Smooth muscle cell (in vitro differentiated cells): ENCODE measurements around the gene DUSP5. TPM values are rescaled to one million over a fixed set of nuclear protein-coding genes. Genes with fewer than 3 reads are reported as not detected.
"Not testable (repeated sequence)": the region's sequence is repeated elsewhere in the genome, so short reads cannot be mapped to it uniquely, and the experiment has no call there.

ENCODE experiments used
- DNase-seq: peaks from one replicate; lab custom pipeline; 2025; ENCODE audit not compliant: unreplicated experiment; lab: John Stamatoyannopoulos, UW
- H2AFZ ChIP-seq: fragments of 200-600 bp; sonication (generic); 2 replicates; pipeline ENCODE4 v1.6.0; 2016; ENCODE audit warnings: antibody characterized with exemption, low read depth, mild to moderate bottlenecking
- H3F3A ChIP-seq: fragments of 200-600 bp; sonication (generic); 2 replicates; pipeline ENCODE4 v1.6.0; 2017; ENCODE audit warnings: antibody characterized with exemption, low read depth
- H3K27ac ChIP-seq: fragments of 200-600 bp; sonication (generic); 2 replicates; pipeline ENCODE4 v1.5.1; 2016; ENCODE audit warnings: low read depth, mild to moderate bottlenecking
- H3K27me3 ChIP-seq: fragments of 200-600 bp; sonication (generic); 2 replicates; pipeline ENCODE4 v1.6.1; 2016; ENCODE audit warnings: low read depth, mild to moderate bottlenecking
- H3K36me3 ChIP-seq: fragments of 200-600 bp; sonication (generic); 2 replicates; pipeline ENCODE4 v1.5.1; 2016; ENCODE audit warnings: low read depth
- H3K4me1 ChIP-seq: fragments of 200-600 bp; sonication (generic); 2 replicates; pipeline ENCODE4 v1.5.1; 2016; ENCODE audit warnings: low read depth
- H3K4me2 ChIP-seq: fragments of 200-600 bp; sonication (generic); 2 replicates; pipeline ENCODE4 v1.6.0; 2016; ENCODE audit warnings: mild to moderate bottlenecking
- H3K4me3 ChIP-seq: fragments of 200-600 bp; sonication (generic); 2 replicates; pipeline ENCODE4 v1.5.1; 2016; ENCODE audit warnings: mild to moderate bottlenecking
- H3K79me2 ChIP-seq: fragments of 200-600 bp; sonication (generic); 2 replicates; pipeline ENCODE4 v1.6.0; 2016; ENCODE audit warnings: low read depth, mild to moderate bottlenecking
- H3K9ac ChIP-seq: fragments of 200-600 bp; sonication (generic); 2 replicates; pipeline ENCODE4 v1.6.0; 2016; ENCODE audit warnings: low read depth
- H3K9me3 ChIP-seq: fragments of 200-600 bp; sonication (generic); replicated peaks from 2 replicates; pipeline ENCODE4 v1.5.1; 2016; ENCODE audit warnings: low read depth
- H4K20me1 ChIP-seq: fragments of 200-600 bp; sonication (generic); 2 replicates; pipeline ENCODE4 v1.6.0; 2016; ENCODE audit warnings: low read depth
- WGBS: methylation state at CpG from one replicate; pipeline ENCODE4 v1.1.7; 2016; ENCODE audit warnings: low lambda C conversion rate; 5-methylcytosine and 5-hydroxymethylcytosine counted together
- polyA plus RNA-seq: library from polyadenylated mRNA; unstranded; fragments of >200 nt; fragmentation: Nextera tagmentation; extraction: Ambion mirVana; gene quantifications from 2 replicates; pipeline ENCODE4 v1.2.1, GENCODE V29; 2016
- total RNA-seq: library from RNA; depleted of rRNA; stranded (reverse); fragments of >200 nt; gene quantifications from 2 replicates; pipeline ENCODE4 v1.2.3, GENCODE V29; 2014
- TF ChIP-seq, protein P1 (sequence below): fragments of 200-600 bp; sonication (generic); IDR thresholded peaks from 2 replicates; pipeline ENCODE4 v1.5.1; 2017; ENCODE audit warnings: borderline replicate concordance, mild to moderate bottlenecking, antibody characterized with exemption; ENCODE audit not compliant: insufficient read depth, poor library complexity, severe bottlenecking

The DUSP5 gene
- total and polyA plus RNA-seq, 2 experiments from 2014 or later: 13.6 to 23.6 TPM

DNA sequence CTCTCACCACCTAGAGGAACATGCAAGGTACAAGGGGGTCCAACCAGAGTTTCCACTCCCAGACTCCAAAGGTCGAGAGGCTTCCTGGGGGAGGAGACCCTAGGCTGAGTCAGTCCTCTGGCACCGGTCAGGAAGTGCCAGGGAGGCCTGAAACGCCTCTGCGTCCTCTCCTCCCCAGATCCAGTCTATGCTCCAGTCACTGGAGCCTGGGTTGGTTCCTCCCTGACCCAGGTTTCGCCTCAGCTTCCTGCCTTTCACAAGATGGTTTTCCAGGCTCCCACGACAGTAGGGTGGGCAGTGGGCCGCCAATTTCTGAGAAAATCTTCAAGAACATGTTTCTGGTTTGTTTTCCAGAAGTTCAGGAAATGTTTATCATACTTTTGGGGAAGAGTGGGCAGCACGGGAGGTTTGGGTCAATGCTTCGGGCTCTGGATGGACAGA lies 30.0 kb downstream of the DUSP5 start:
- 34% methylated on average over 9 of the region's 9 CpGs for WGBS
- Histone ChIP-seq H2AFZ (no peak overlapping the region), H3K27me3 (no peaks in the 10 kb centered on the region), H3F3A (peaks cover 16% of the 10 kb centered on the region), H3K4me3 (no peak overlapping the region), H3K9me3 (no peaks in the 10 kb centered on the region), H4K20me1 (no peaks in the 10 kb centered on the region), H3K36me3 (no peaks in the 10 kb centered on the region), H3K9ac (no peak overlapping the region), H3K79me2 (no peaks in the 10 kb centered on the region), H3K4me1 (peaks cover 9% of the 10 kb centered on the region), H3K4me2 (peak overlapping the region; percentile 1), H3K27ac (peak overlapping the region; percentile 64)
- TF ChIP-seq, protein P1, sequence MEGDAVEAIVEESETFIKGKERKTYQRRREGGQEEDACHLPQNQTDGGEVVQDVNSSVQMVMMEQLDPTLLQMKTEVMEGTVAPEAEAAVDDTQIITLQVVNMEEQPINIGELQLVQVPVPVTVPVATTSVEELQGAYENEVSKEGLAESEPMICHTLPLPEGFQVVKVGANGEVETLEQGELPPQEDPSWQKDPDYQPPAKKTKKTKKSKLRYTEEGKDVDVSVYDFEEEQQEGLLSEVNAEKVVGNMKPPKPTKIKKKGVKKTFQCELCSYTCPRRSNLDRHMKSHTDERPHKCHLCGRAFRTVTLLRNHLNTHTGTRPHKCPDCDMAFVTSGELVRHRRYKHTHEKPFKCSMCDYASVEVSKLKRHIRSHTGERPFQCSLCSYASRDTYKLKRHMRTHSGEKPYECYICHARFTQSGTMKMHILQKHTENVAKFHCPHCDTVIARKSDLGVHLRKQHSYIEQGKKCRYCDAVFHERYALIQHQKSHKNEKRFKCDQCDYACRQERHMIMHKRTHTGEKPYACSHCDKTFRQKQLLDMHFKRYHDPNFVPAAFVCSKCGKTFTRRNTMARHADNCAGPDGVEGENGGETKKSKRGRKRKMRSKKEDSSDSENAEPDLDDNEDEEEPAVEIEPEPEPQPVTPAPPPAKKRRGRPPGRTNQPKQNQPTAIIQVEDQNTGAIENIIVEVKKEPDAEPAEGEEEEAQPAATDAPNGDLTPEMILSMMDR: no peak
- DNase-seq: no peak

DNA sequence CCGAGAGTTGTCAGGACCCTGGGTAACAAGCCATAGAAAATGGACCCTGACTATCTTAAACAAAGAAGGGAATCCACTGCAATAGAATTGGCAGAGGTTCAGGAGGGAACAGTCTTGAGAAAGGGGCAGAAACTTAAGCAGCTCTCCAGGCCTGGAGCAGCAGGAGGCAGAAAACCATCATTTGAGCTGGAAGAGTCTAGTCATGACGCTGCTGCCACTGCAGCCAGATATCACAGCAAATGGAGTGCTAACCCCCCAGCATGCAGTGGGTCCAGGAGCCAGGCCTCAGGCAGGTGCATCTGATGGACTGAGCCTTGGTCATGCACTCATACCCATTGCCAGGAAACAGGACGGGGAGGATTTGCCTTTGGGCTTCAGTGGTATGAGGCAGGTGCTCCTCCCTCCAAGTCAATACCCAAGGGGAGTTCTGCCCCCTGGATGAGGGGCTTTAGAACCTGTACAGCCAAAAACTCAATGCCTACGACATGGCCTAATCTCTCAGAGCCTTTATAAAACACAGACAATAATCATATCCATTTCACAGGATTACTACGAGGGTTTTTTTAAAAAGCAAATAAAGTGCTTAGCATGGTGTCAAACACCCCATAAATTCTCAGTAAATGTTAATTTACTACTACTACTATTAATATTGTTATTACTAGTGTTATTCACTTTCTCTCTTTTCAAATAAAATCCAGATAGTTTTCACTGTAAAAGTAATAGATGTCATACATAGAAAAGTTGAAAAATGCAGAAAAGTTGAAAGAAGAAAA lies 30.7 kb downstream of the DUSP5 start:
- Histone ChIP-seq H2AFZ (no peak overlapping the region), H3K27ac (peak overlapping the region; percentile 64), H3K4me3 (no peak overlapping the region), H3K36me3 (no peaks in the 10 kb centered on the region), H3K79me2 (no peaks in the 10 kb centered on the region), H3K9me3 (no peaks in the 10 kb centered on the region), H3K27me3 (no peaks in the 10 kb centered on the region), H3K4me2 (peak overlapping the region; percentile 23), H3K4me1 (peaks cover 12% of the 10 kb centered on the region), H4K20me1 (no peaks in the 10 kb centered on the region), H3F3A (peaks cover 16% of the 10 kb centered on the region), H3K9ac (no peak overlapping the region)
- TF ChIP-seq, protein P1: no peak
- DNase-seq: no peak
- WGBS: 49% methylated on average over 5 of the region's 5 CpGs

DNA sequence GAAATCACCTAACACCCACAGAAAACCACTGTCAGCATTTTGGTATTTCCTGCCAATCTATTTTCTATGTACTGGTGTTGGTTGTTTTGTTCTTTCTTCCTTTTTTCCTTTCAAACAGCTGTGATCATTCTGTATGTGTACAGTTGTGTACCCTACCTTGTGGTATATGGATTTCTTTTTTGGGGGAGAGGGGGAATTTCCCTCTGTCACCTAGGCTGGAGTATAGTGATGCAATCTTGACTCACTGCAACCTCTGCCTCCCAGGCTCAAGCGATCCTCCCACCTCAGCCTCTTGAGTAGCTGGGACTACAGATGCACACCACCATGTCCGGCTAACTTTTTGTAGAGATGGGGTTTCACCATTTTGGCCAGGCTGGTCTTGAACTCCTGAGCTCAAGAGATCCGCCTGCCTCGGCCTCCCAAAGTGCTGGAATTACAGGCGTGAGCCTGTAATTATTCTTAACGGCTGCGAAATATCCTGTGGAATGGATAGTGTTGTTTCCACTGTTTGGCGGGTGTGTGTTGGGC lies 31.4 kb downstream of the DUSP5 start:
- H3F3A ChIP-seq: peaks cover 16% of the 10 kb centered on the region
- peaks cover 12% of the 10 kb centered on the region for H3K4me1 ChIP-seq
- DNase-seq: not testable (repeated sequence)

DNA sequence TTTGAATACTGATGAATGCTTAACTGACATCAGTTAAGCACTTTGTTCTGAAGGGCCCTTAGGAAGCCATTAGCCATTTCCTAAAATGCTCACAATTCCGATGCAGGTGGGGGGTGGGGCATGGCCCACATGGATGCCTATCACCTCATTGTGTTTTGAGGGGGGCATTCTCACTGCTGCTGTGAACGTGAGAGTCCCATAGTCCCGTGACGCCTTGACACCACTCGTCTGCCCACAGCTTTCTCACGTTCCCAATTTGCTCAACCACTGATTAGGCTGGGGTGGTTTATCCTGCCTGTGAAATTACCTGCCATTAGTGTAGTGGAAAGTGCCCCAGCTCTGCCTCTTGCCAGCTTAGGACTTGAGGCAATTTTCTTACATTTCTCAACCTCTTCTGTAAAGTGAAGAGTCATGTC lies 31.9 kb downstream of the DUSP5 start:
- Histone ChIP-seq H3K9ac (no peak overlapping the region), H3K4me2 (peak overlapping the region; percentile 85), H4K20me1 (no peaks in the 10 kb centered on the region), H3K9me3 (no peaks in the 10 kb centered on the region), H3K4me3 (no peak overlapping the region), H2AFZ (no peak overlapping the region), H3K4me1 (peaks cover 12% of the 10 kb centered on the region), H3K79me2 (no peaks in the 10 kb centered on the region), H3K27ac (peak overlapping the region; percentile 64), H3F3A (peaks cover 16% of the 10 kb centered on the region), H3K36me3 (no peaks in the 10 kb centered on the region), H3K27me3 (no peaks in the 10 kb centered on the region)
- TF ChIP-seq, protein P1: no peak
- no peak for DNase-seq
- 10% methylated on average over 6 of the region's 6 CpGs for WGBS

More for the DNA sequence above, 31.4 kb downstream of the DUSP5 start:
- not testable (repeated sequence) for H3K36me3 ChIP-seq, H3K79me2 ChIP-seq, H3K9me3 ChIP-seq, H4K20me1 ChIP-seq, H3K4me3 ChIP-seq, H3K9ac ChIP-seq, H3K27me3 ChIP-seq, H2AFZ ChIP-seq
- Histone ChIP-seq H3K27ac (peak overlapping the region; percentile 64), H3K4me2 (peak overlapping the region; percentile 23)
- 59% methylated on average over 8 of the region's 8 CpGs for WGBS
